HG03354 (cell line): ENCODE measurements around the gene FANCE.
"Not testable (repeated sequence)": the region's sequence is repeated elsewhere in the genome, so short reads cannot be mapped to it uniquely, and the experiment has no call there.

Experiments
- ATAC-seq: cut with Tn5 transposase; IDR thresholded peaks from one replicate; pipeline ENCODE4 v1.9.1; 2021; ENCODE audit warnings: mild to moderate bottlenecking; ENCODE audit not compliant: unreplicated experiment, poor library complexity, severe bottlenecking

The FANCE gene

GRCh38 chr6:35428421-35429149, 23.6 kb upstream of the FANCE start:
- no peak for ATAC-seq

GRCh38 chr6:35429463-35429862, 22.7 kb upstream of the FANCE start:
- ATAC-seq: no peak

GRCh38 chr6:35432291-35432690, 19.8 kb upstream of the FANCE start:
- ATAC-seq: no peak

GRCh38 chr6:35432702-35433101, 19.4 kb upstream of the FANCE start:
- not testable (repeated sequence) for ATAC-seq

- ATAC-seq: no peak
Observed at GRCh38 chr6:35435074-35435837, 16.9 kb upstream of the FANCE start.

GRCh38 chr6:35436071-35436857, 15.9 kb upstream of the FANCE start:
- ATAC-seq: no peak

GRCh38 chr6:35438378-35439065, 13.6 kb upstream of the FANCE start:
- not testable (repeated sequence) for ATAC-seq

- no peak for ATAC-seq
Observed at GRCh38 chr6:35439308-35439707, 12.8 kb upstream of the FANCE start.

- ATAC-seq: no peak
Observed at GRCh38 chr6:35441205-35441604, 10.9 kb upstream of the FANCE start.

GRCh38 chr6:35441642-35442041, 10.5 kb upstream of the FANCE start:
- no peak for ATAC-seq

GRCh38 chr6:35442693-35443092, 9.4 kb upstream of the FANCE start:
- ATAC-seq: no peak

GRCh38 chr6:35443341-35444030, 8.7 kb upstream of the FANCE start:
- ATAC-seq: no peak

- no peak for ATAC-seq
Observed at GRCh38 chr6:35445691-35446090, 6.4 kb upstream of the FANCE start.

GRCh38 chr6:35448191-35448590, 3.9 kb upstream of the FANCE start:
- no peak for ATAC-seq

- peak; percentile 43 for ATAC-seq
Observed at GRCh38 chr6:35449287-35449881, 2.8 kb upstream of the FANCE start.

GRCh38 chr6:35451354-35452182, 570 bp upstream of the FANCE start:
- ATAC-seq: no peak

- ATAC-seq: no peak
Observed at GRCh38 chr6:35453236-35453635, 1.1 kb downstream of the FANCE start.
